H9 (cell line): ENCODE data around the gene CCPG1. TPM values are rescaled to one million over a fixed set of nuclear protein-coding genes. Genes with fewer than 3 reads are reported as not detected.

Source experiments
- DNase-seq: peaks from one replicate; pipeline ENCODE4 v3.0.0-alpha.2; 2017
- H2AFZ ChIP-seq: one replicate; pipeline ENCODE4 v1.6.1; 2013; ENCODE audit warnings: mild to moderate bottlenecking, low read length, control low read depth, moderate library complexity
- H2AK5ac ChIP-seq: 2 replicates; pipeline ENCODE4 v1.6.1; 2013; ENCODE audit warnings: low read length, control low read depth, mixed read lengths; ENCODE audit not compliant: insufficient read length
- H2BK120ac ChIP-seq: one replicate; pipeline ENCODE4 v1.6.1; 2013; ENCODE audit warnings: low read depth, mild to moderate bottlenecking, low read length, control low read depth, inconsistent platforms; ENCODE audit not compliant: poor library complexity, severe bottlenecking
- H2BK12ac ChIP-seq: 2 replicates; pipeline ENCODE4 v1.6.1; 2013; ENCODE audit warnings: low read length, control low read depth, mixed read lengths, low read depth; ENCODE audit not compliant: insufficient read length
- H2BK15ac ChIP-seq: 2 replicates; pipeline ENCODE4 v1.6.1; 2013; ENCODE audit warnings: low read depth, low read length, control low read depth
- H2BK20ac ChIP-seq: one replicate; pipeline ENCODE4 v1.6.1; 2013; ENCODE audit warnings: low read depth, mild to moderate bottlenecking, low read length, control low read depth, inconsistent platforms; ENCODE audit not compliant: poor library complexity, severe bottlenecking
- H2BK5ac ChIP-seq: 2 replicates; pipeline ENCODE4 v1.6.1; 2013; ENCODE audit warnings: low read length, control low read depth, mixed read lengths; ENCODE audit not compliant: insufficient read length
- H3K14ac ChIP-seq: 2 replicates; pipeline ENCODE4 v1.6.1; 2013; ENCODE audit warnings: low read length, control low read depth; ENCODE audit not compliant: insufficient read depth
- H3K18ac ChIP-seq: 2 replicates; pipeline ENCODE4 v1.6.1; 2013; ENCODE audit warnings: low read depth, mild to moderate bottlenecking, mixed read lengths, low read length, control low read depth; ENCODE audit not compliant: insufficient read length
- H3K23ac ChIP-seq: 2 replicates; pipeline ENCODE4 v1.6.1; 2013; ENCODE audit warnings: low read length, control low read depth, mixed read lengths, low read depth; ENCODE audit not compliant: insufficient read length
- H3K23me2 ChIP-seq: 2 replicates; pipeline ENCODE4 v1.6.1; 2013; ENCODE audit warnings: low read depth, mild to moderate bottlenecking, mixed read lengths, low read length, control low read depth; ENCODE audit not compliant: insufficient read length, poor library complexity, severe bottlenecking
- H3K27ac ChIP-seq: 2 replicates; pipeline ENCODE4 v1.5.1; 2013; ENCODE audit warnings: low read length, control low read depth, mixed read lengths, low read depth; ENCODE audit not compliant: insufficient read length
- H3K27me3 ChIP-seq: 2 replicates; pipeline ENCODE4 v1.6.1; 2013; ENCODE audit warnings: low read length, control low read depth, inconsistent platforms; ENCODE audit not compliant: insufficient read depth
- H3K4ac ChIP-seq: 2 replicates; pipeline ENCODE4 v1.6.1; 2013; ENCODE audit warnings: low read depth, mild to moderate bottlenecking, control low read depth, inconsistent platforms, low read length, moderate library complexity
- H3K4me1 ChIP-seq: 2 replicates; pipeline ENCODE4 v1.6.1; 2013; ENCODE audit warnings: low read length, control low read depth, inconsistent platforms; ENCODE audit not compliant: insufficient read depth
- H3K4me2 ChIP-seq: 2 replicates; pipeline ENCODE4 v1.6.1; 2013; ENCODE audit warnings: low read length, control low read depth, mixed read lengths; ENCODE audit not compliant: insufficient read length, insufficient read depth
- H3K56ac ChIP-seq: 2 replicates; pipeline ENCODE4 v1.6.1; 2013; ENCODE audit warnings: low read depth, mild to moderate bottlenecking, mixed read lengths, low read length, control low read depth; ENCODE audit not compliant: insufficient read length
- H3K79me1 ChIP-seq: 2 replicates; pipeline ENCODE4 v1.6.1; 2013; ENCODE audit warnings: low read depth, mild to moderate bottlenecking, moderate library complexity, low read length, control low read depth, inconsistent platforms; ENCODE audit not compliant: insufficient read depth, poor library complexity, severe bottlenecking
- H3K79me2 ChIP-seq: 2 replicates; pipeline ENCODE4 v1.6.1; 2013; ENCODE audit warnings: low read length, control low read depth, inconsistent platforms; ENCODE audit not compliant: insufficient read depth
- H3K9ac ChIP-seq: 2 replicates; pipeline ENCODE4 v1.6.1; 2013; ENCODE audit warnings: low read length, control low read depth, mixed read lengths; ENCODE audit not compliant: insufficient read length; ENCODE audit errors: extremely low read depth
- H3K9me3 ChIP-seq: one replicate; pipeline ENCODE4 v1.6.1; 2013; ENCODE audit warnings: low read depth, low read length, inconsistent platforms; ENCODE audit not compliant: control insufficient read depth
- H3T11ph ChIP-seq: one replicate; pipeline ENCODE4 v1.6.1; 2013; ENCODE audit warnings: mild to moderate bottlenecking, low read length, control low read depth, inconsistent platforms
- H4K20me1 ChIP-seq: one replicate; pipeline ENCODE4 v1.6.1; 2013; ENCODE audit not compliant: control insufficient read depth, insufficient read length, insufficient read depth
- H4K5ac ChIP-seq: 2 replicates; pipeline ENCODE4 v1.6.1; 2013; ENCODE audit warnings: low read depth, mild to moderate bottlenecking, mixed read lengths, low read length, control low read depth; ENCODE audit not compliant: insufficient read length
- H4K8ac ChIP-seq: replicated peaks from 2 replicates; pipeline ENCODE4 v1.6.1; 2013; ENCODE audit warnings: low read length, control low read depth, mixed read lengths, low read depth; ENCODE audit not compliant: insufficient read length
- H4K91ac ChIP-seq: 2 replicates; pipeline ENCODE4 v1.6.1; 2013; ENCODE audit warnings: low read depth, mild to moderate bottlenecking, moderate library complexity, mixed read lengths, low read length, control low read depth; ENCODE audit not compliant: insufficient read length
- H3K27ac Mint-ChIP-seq, 3 experiments: 2 replicates in 2 of 3; 3 replicates in 1 of 3; pipeline ENCODE4 v1.8.0; 2020 to 2021; ENCODE audit warnings: mixed read lengths in 3 of 3, mild to moderate bottlenecking in 1 of 3, moderate library complexity in 1 of 3
- H3K27me3 Mint-ChIP-seq: 2 replicates; pipeline ENCODE4 v1.8.0; 2021; ENCODE audit warnings: low read depth, mild to moderate bottlenecking, moderate library complexity, mixed read lengths
- H3K36me3 Mint-ChIP-seq, 3 experiments: 2 replicates in 2 of 3; 3 replicates in 1 of 3; pipeline ENCODE4 v1.8.0; 2020 to 2021; ENCODE audit warnings: low read depth in 3 of 3, mixed read lengths in 3 of 3; ENCODE audit not compliant: insufficient read depth in 1 of 3
- H3K4me1 Mint-ChIP-seq, 2 experiments: 2 replicates each; pipeline ENCODE4 v1.8.0; 2020; ENCODE audit warnings: mixed read lengths in 2 of 2
- H3K4me3 Mint-ChIP-seq, 2 experiments: 2 replicates in 1 of 2; 3 replicates in 1 of 2; pipeline ENCODE4 v1.8.0; 2020 to 2021; ENCODE audit warnings: mild to moderate bottlenecking in 2 of 2, mixed read lengths in 2 of 2, moderate library complexity in 1 of 2
- H3K9me3 Mint-ChIP-seq, 2 experiments: 2 replicates in 1 of 2; 3 replicates in 1 of 2; pipeline ENCODE4 v1.8.0; 2020; ENCODE audit warnings: mild to moderate bottlenecking in 2 of 2, mixed read lengths in 2 of 2, moderate library complexity in 1 of 2
- CTCF ChIP-seq: fragments of 200-600 bp; sonication (generic); conservative IDR thresholded peaks from 3 replicates; pipeline ENCODE4 v1.8.0; 2021; ENCODE audit warnings: antibody characterized with exemption, mild to moderate bottlenecking
- WGBS: extraction: QIAGEN DNeasy Blood & Tissue Kit; methylation state at CpG from one replicate; pipeline ENCODE4 v1.1.7; 2013; ENCODE audit warnings: missing lambda C conversion rate, low lambda C conversion rate, mixed read lengths; ENCODE audit not compliant: insufficient read length; ENCODE audit errors: extremely low coverage; 5-methylcytosine and 5-hydroxymethylcytosine counted together
- total RNA-seq: library from RNA; stranded (reverse); gene quantifications from 2 replicates; pipeline ENCODE4 v1.2.1, GENCODE V29; 2021

Gene CCPG1
- total RNA-seq, 1 experiment from 2014 or later, result 9.0 TPM

DNA sequence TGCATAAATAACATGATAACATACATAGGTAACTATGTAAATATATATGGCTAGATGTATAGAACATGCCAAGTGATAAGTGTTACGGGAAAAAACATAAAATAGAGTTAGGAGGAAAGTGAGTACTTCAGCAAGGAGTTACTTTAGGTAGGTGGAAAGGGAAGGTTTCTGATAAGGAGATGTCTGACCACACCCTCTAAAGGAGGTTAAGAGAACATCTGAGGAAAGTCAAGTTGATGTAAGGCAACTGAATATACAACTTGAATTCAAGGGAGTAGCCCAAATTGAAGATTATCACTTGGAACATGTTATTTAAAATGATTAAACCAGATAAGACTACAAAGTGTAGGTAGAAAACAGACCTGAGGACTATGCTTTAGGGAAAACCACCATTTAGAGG lies 13.9 kb upstream of the CCPG1 start:
- Histone ChIP-seq H3K23me2 (no peaks in the 10 kb centered on the region), H3K27ac (no peak overlapping the region), H4K91ac (no peak overlapping the region), H3K79me2 (no peaks in the 10 kb centered on the region), H3T11ph (no peak overlapping the region), H4K20me1 (no peaks in the 10 kb centered on the region), H2AFZ (no peak overlapping the region), H2BK12ac (no peak overlapping the region), H3K4me1 (no peaks in the 10 kb centered on the region), H3K14ac (no peak overlapping the region), H3K27me3 (no peaks in the 10 kb centered on the region), H2BK5ac (no peak overlapping the region), H2BK20ac (no peak overlapping the region), H4K8ac (no peak overlapping the region), H4K5ac (no peak overlapping the region), H3K79me1 (no peaks in the 10 kb centered on the region), H3K9ac (no peak overlapping the region), H3K4me2 (no peak overlapping the region), H2BK15ac (no peak overlapping the region), H3K18ac (no peak overlapping the region), H3K23ac (no peak overlapping the region), H3K4ac (no peak overlapping the region), H2BK120ac (no peak overlapping the region), H3K56ac (no peak overlapping the region), H2AK5ac (no peak overlapping the region), H3K9me3 (no peaks in the 10 kb centered on the region)
- H3K27ac Mint-ChIP-seq, result no peak overlapping the region
- no peak for DNase-seq
- peaks cover 0 to 2% of the 10 kb centered on the region in 2 experiments; a peak in 1 of 5 replicates for H3K9me3 Mint-ChIP-seq
- H3K36me3 Mint-ChIP-seq, result no peaks in the 10 kb centered on the region
- H3K4me3 Mint-ChIP-seq, result no peak overlapping the region
- no CpG with 5 or more reads among the region's 1 CpG for WGBS
- no peaks in the 10 kb centered on the region for H3K27me3 Mint-ChIP-seq
- peaks cover 5 to 9% of the 10 kb centered on the region in 2 experiments; a peak in 2 of 4 replicates for H3K4me1 Mint-ChIP-seq
- TF ChIP-seq CTCF, result no peak
